GM23338 (cell line): Measurements from ENCODE around the gene ABCA5. TPM values are rescaled to one million over a fixed set of nuclear protein-coding genes. Genes with fewer than 3 reads are reported as not detected.

Experiments
- ATAC-seq: fragments of 200-7000 bp; cut with Tn5 transposase; 3 replicates; pipeline ENCODE4 v1.9.1; 2020
- DNase-seq: peaks from one replicate; pipeline ENCODE4 v3.0.0-alpha.2; 2015; ENCODE audit warnings: low spot score
- H2AFZ ChIP-seq: fragments of 200-600 bp; sonication (generic); 2 replicates; pipeline ENCODE4 v1.8.0; 2016; ENCODE audit warnings: antibody characterized with exemption, mild to moderate bottlenecking, moderate library complexity
- H3F3A ChIP-seq: fragments of 200-600 bp; sonication (generic); replicated peaks from 2 replicates; pipeline ENCODE4 v1.8.0; 2017; ENCODE audit warnings: antibody characterized with exemption, mixed run types, low read depth
- H3K27ac ChIP-seq: fragments of 200-600 bp; sonication (generic); 2 replicates; pipeline ENCODE4 v1.6.1; 2016; ENCODE audit warnings: low read depth
- H3K27me3 ChIP-seq: fragments of 200-600 bp; sonication (generic); 2 replicates; pipeline ENCODE4 v1.8.0; 2016; ENCODE audit warnings: mild to moderate bottlenecking, mixed run types, moderate library complexity; ENCODE audit not compliant: insufficient read depth
- H3K36me3 ChIP-seq: fragments of 200-600 bp; sonication (generic); 2 replicates; pipeline ENCODE4 v1.8.0; 2016; ENCODE audit warnings: mild to moderate bottlenecking; ENCODE audit not compliant: insufficient read depth
- H3K4me1 ChIP-seq: fragments of 200-600 bp; sonication (generic); 2 replicates; pipeline ENCODE4 v1.8.0; 2016; ENCODE audit warnings: mild to moderate bottlenecking, moderate library complexity; ENCODE audit not compliant: insufficient read depth
- H3K4me2 ChIP-seq: fragments of 200-600 bp; sonication (generic); 2 replicates; pipeline ENCODE4 v1.7.1; 2017; ENCODE audit warnings: mixed run types
- H3K4me3 ChIP-seq: fragments of 200-600 bp; sonication (generic); 2 replicates; pipeline ENCODE4 v1.6.1; 2016; ENCODE audit warnings: mixed run types
- H3K79me2 ChIP-seq: fragments of 200-600 bp; sonication (generic); replicated peaks from 2 replicates; pipeline ENCODE4 v1.8.0; 2017; ENCODE audit warnings: mild to moderate bottlenecking; ENCODE audit not compliant: insufficient read depth
- H3K9me2 ChIP-seq: fragments of 200-600 bp; sonication (generic); 2 replicates; pipeline ENCODE4 v1.8.0; 2017; ENCODE audit not compliant: insufficient read depth
- H4K20me1 ChIP-seq: fragments of 200-600 bp; sonication (generic); replicated peaks from 2 replicates; pipeline ENCODE4 v1.8.0; 2017; ENCODE audit warnings: mild to moderate bottlenecking; ENCODE audit not compliant: insufficient read depth
- H3K27ac Mint-ChIP-seq: 2 replicates; pipeline ENCODE4 v1.8.0; 2020; ENCODE audit warnings: inconsistent platforms, mild to moderate bottlenecking, moderate library complexity, mixed read lengths
- H3K27me3 Mint-ChIP-seq: 3 replicates; pipeline ENCODE4 v1.8.0; 2022; ENCODE audit warnings: low read depth, mild to moderate bottlenecking, moderate library complexity, mixed read lengths, inconsistent platforms; ENCODE audit not compliant: insufficient read depth, poor library complexity
- H3K36me3 Mint-ChIP-seq: 3 replicates; pipeline ENCODE4 v1.8.0; 2021; ENCODE audit warnings: low read depth, mild to moderate bottlenecking, inconsistent platforms, moderate library complexity, mixed read lengths
- H3K4me1 Mint-ChIP-seq: 3 replicates; pipeline ENCODE4 v1.8.0; 2020; ENCODE audit warnings: mild to moderate bottlenecking, inconsistent platforms, mixed read lengths
- H3K4me3 Mint-ChIP-seq: 3 replicates; pipeline ENCODE4 v1.8.0; 2021; ENCODE audit warnings: moderate library complexity, mild to moderate bottlenecking, inconsistent platforms, mixed read lengths
- H3K9me3 Mint-ChIP-seq: 3 replicates; pipeline ENCODE4 v1.8.0; 2020; ENCODE audit warnings: moderate library complexity, mild to moderate bottlenecking, inconsistent platforms, mixed read lengths
- CREB1 ChIP-seq: fragments of 250-450 bp; sonication (Bioruptor Pico); IDR thresholded peaks from 2 replicates; pipeline ENCODE4 v1.5.0; 2020; ENCODE audit warnings: low read depth, mild to moderate bottlenecking, moderate library complexity
- CTCF ChIP-seq, 2 experiments: fragments of 200-600 bp in 1 of 2; sonication (generic) in 1 of 2; conservative IDR thresholded peaks; 2 replicates each; pipeline versions ENCODE4 v1.5.1 to v1.6.1; 2016 to 2017; ENCODE audit warnings: antibody characterized with exemption in 2 of 2, low read depth in 2 of 2, mild to moderate bottlenecking in 2 of 2, moderate library complexity in 1 of 2
- ETS1 ChIP-seq: IDR thresholded peaks from 2 replicates; pipeline ENCODE4 v1.6.1; 2016; ENCODE audit warnings: antibody characterized with exemption
- EZH2 ChIP-seq: fragments of 200-600 bp; sonication (generic); IDR thresholded peaks from one replicate; pipeline ENCODE4 v1.8.0; 2017; ENCODE audit warnings: antibody characterized with exemption, mild to moderate bottlenecking, low read depth; ENCODE audit not compliant: unreplicated experiment
- EZH2phosphoT487 ChIP-seq: fragments of 200-600 bp; sonication (generic); IDR thresholded peaks from one replicate; pipeline ENCODE4 v1.8.1; 2018; ENCODE audit warnings: antibody characterized with exemption; ENCODE audit not compliant: unreplicated experiment
- JUNB ChIP-seq: IDR thresholded peaks from one replicate; pipeline ENCODE4 v1.6.1; 2016; ENCODE audit warnings: antibody characterized with exemption; ENCODE audit not compliant: unreplicated experiment
- NANOG ChIP-seq: IDR thresholded peaks from 2 replicates; pipeline ENCODE4 v1.6.1; 2016; ENCODE audit warnings: antibody characterized with exemption, borderline replicate concordance
- POLR2AphosphoS5 ChIP-seq: IDR thresholded peaks from 2 replicates; pipeline ENCODE4 v1.6.1; 2016; ENCODE audit warnings: antibody characterized with exemption, low read depth
- REST ChIP-seq: IDR thresholded peaks from one replicate; pipeline ENCODE4 v1.6.1; 2018; ENCODE audit warnings: antibody characterized with exemption; ENCODE audit not compliant: unreplicated experiment
- STAT1 ChIP-seq: IDR thresholded peaks from one replicate; pipeline ENCODE4 v1.6.1; 2016; ENCODE audit warnings: antibody characterized with exemption; ENCODE audit not compliant: unreplicated experiment
- ZNF114 ChIP-seq: fragments of 250-450 bp; sonication (Bioruptor Pico); IDR thresholded peaks from 2 replicates; pipeline ENCODE4 v1.5.0; 2020; ENCODE audit warnings: mild to moderate bottlenecking, moderate library complexity
- ZNF331 ChIP-seq: fragments of 250-450 bp; sonication (Bioruptor Pico); IDR thresholded peaks from 2 replicates; pipeline ENCODE4 v1.5.0; 2020; ENCODE audit warnings: low read depth, mild to moderate bottlenecking, moderate library complexity
- polyA plus RNA-seq: library from polyadenylated mRNA; unstranded; fragments of >200 nt; fragmentation: Nextera tagmentation; extraction: Ambion mirVana; gene quantifications from 2 replicates; pipeline ENCODE4 v1.2.1, GENCODE V29; 2016
- total RNA-seq: library from RNA; depleted of rRNA; stranded (reverse); fragments of >200 nt; shearing (Covaris generic); gene quantifications from 2 replicates; pipeline ENCODE4 v1.2.3, GENCODE V29; 2014

Gene ABCA5
- total and polyA plus RNA-seq, 2 experiments from 2014 or later: 3.1 to 3.4 TPM

GRCh38 chr17:69363488-69364210 is 36.7 kb upstream of the ABCA5 start:
- no peak overlapping the region for H2AFZ ChIP-seq
- no peaks in the 10 kb centered on the region for H3K4me1 ChIP-seq
- no peaks in the 10 kb centered on the region for H3K36me3 ChIP-seq
- no peak for ATAC-seq
- peaks cover 5% of the 10 kb centered on the region; the same call in 2 of the 3 replicates for H3K4me1 Mint-ChIP-seq
- H3K27ac ChIP-seq: no peak overlapping the region
- DNase-seq: no peak
- no peaks in the 10 kb centered on the region for H3K27me3 ChIP-seq
- no peak overlapping the region for H3K4me3 ChIP-seq
- H3K4me3 Mint-ChIP-seq: no peak overlapping the region
- H3K79me2 ChIP-seq: no peaks in the 10 kb centered on the region
- no peak for TF ChIP-seq ZNF331 (CRISPR knock-in tag)
- no peak for TF ChIP-seq ETS1
- no peak for TF ChIP-seq NANOG
- TF ChIP-seq CREB1: no peak
- no peak for TF ChIP-seq ZNF114 (CRISPR knock-in tag)
- no peak for TF ChIP-seq EZH2phosphoT487
- TF ChIP-seq STAT1: no peak
- TF ChIP-seq REST: no peak
- no peak for TF ChIP-seq JUNB
- TF ChIP-seq POLR2AphosphoS5: no peak
- TF ChIP-seq EZH2: no peak
- no peak for TF ChIP-seq CTCF (conservative IDR thresholded peaks at IDR 0.05; ENCODE audit: low read depth in 2 of 2)
- H4K20me1 ChIP-seq: no peaks in the 10 kb centered on the region
- no peaks in the 10 kb centered on the region for H3K36me3 Mint-ChIP-seq
- no peak overlapping the region; the same call in 1 of the 2 replicates for H3K27ac Mint-ChIP-seq
- H3K9me3 Mint-ChIP-seq: no peaks in the 10 kb centered on the region
- no peak overlapping the region for H3K4me2 ChIP-seq
- H3F3A ChIP-seq: no peaks in the 10 kb centered on the region
- no peaks in the 10 kb centered on the region for H3K9me2 ChIP-seq
- H3K27me3 Mint-ChIP-seq: peaks cover 2% of the 10 kb centered on the region
